GM12878 (cell line): ENCODE results near the gene ZIC1. TPM values are rescaled to one million over a fixed set of nuclear protein-coding genes. Genes with fewer than 3 reads are reported as not detected.

Experiments
- ATAC-seq: fragments of 200-7000 bp; cut with Tn5 transposase; 3 replicates; pipeline ENCODE4 v1.9.1; 2020; ENCODE audit warnings: mild to moderate bottlenecking, moderate library complexity
- BruUV-seq: library from RNA; stranded (reverse); fragments of 400-500 nt; replicated peaks from 2 replicates; lab custom pipeline; 2021; lab: Mats Ljungman, UMichigan
- CTCF ChIA-PET: fragments of 300-600 bp; sonication (Branson Sonifier 250); formaldehyde crosslinking; extraction: SDS; loops from one replicate; lab custom pipeline; 2021; ENCODE audit warnings: inconsistent platforms; lab: Yijun Ruan, JAX
- POLR2A ChIA-PET: fragments of 350-600 bp; formaldehyde crosslinking; extraction: SDS; loops from one replicate; lab custom pipeline; 2021; ENCODE audit warnings: inconsistent platforms; lab: Charles Lee
- RAD21 ChIA-PET: fragments of 300-600 bp; sonication (Branson Sonifier 250); formaldehyde crosslinking; loops from one replicate; lab custom pipeline; 2023; ENCODE audit warnings: antibody characterized with exemption; ENCODE audit not compliant: unreplicated experiment; lab: Charles Lee
- SMC1A ChIA-PET: fragments of 300-600 bp; sonication (Branson Sonifier 250); formaldehyde crosslinking; loops from one replicate; lab custom pipeline; 2023; ENCODE audit not compliant: unreplicated experiment, uncharacterized antibody; lab: Charles Lee
- DNase-seq: peaks from one replicate; pipeline ENCODE4 v3.0.0-alpha.2; 2011; ENCODE audit warnings: low read depth, low spot score
- FAIRE-seq: peaks from 3 replicates; lab custom pipeline; 2011; peaks lifted over from hg19 to GRCh38; lab: Jason Lieb, UNC
- H2AFZ ChIP-seq: 2 replicates; pipeline ENCODE4 v1.6.0; 2011; ENCODE audit warnings: low read depth, low read length, control low read depth; ENCODE audit not compliant: control insufficient read depth
- H3K27ac ChIP-seq: 2 replicates; pipeline ENCODE4 v1.5.1; 2011; ENCODE audit warnings: control low read depth; ENCODE audit not compliant: control insufficient read depth, insufficient read depth
- H3K27me3 ChIP-seq, 2 experiments: replicated peaks in 1 of 2; 2 replicates each; pipeline versions ENCODE4 v1.6.0 to v1.6.1; 2011; ENCODE audit warnings: low read length in 1 of 2; ENCODE audit not compliant: control insufficient read depth in 2 of 2, insufficient read depth in 2 of 2
- H3K36me3 ChIP-seq, 2 experiments: 2 replicates each; pipeline ENCODE4 v1.5.1; 2011; ENCODE audit warnings: low read length in 1 of 2; ENCODE audit not compliant: control insufficient read depth in 2 of 2, insufficient read depth in 2 of 2
- H3K4me1 ChIP-seq: 2 replicates; pipeline ENCODE4 v1.6.1; 2011; ENCODE audit warnings: mild to moderate bottlenecking, low read length, moderate library complexity, mixed read lengths; ENCODE audit not compliant: control insufficient read depth, insufficient read depth
- H3K4me2 ChIP-seq: 2 replicates; pipeline ENCODE4 v1.6.0; 2011; ENCODE audit warnings: control low read depth; ENCODE audit not compliant: control insufficient read depth, insufficient read depth
- H3K4me3 ChIP-seq: fragments of 200-600 bp; sonication (generic); 2 replicates; pipeline ENCODE4 v1.5.1; 2016
- H3K79me2 ChIP-seq: 2 replicates; pipeline ENCODE4 v1.6.0; 2011; ENCODE audit warnings: low read length; ENCODE audit not compliant: control insufficient read depth, insufficient read depth
- H3K9ac ChIP-seq: 2 replicates; pipeline ENCODE4 v1.8.0; 2011; ENCODE audit warnings: low read length, control low read depth, mixed read lengths; ENCODE audit not compliant: control insufficient read depth, insufficient read depth
- H3K9me3 ChIP-seq: replicated peaks from 3 replicates; pipeline ENCODE4 v1.5.1; 2011; ENCODE audit warnings: mild to moderate bottlenecking, low read length; ENCODE audit not compliant: control insufficient read depth, insufficient read depth
- H4K20me1 ChIP-seq: 2 replicates; pipeline ENCODE4 v1.6.0; 2011; ENCODE audit not compliant: control insufficient read depth, insufficient read depth
- BRCA1 ChIP-seq: IDR thresholded peaks from 2 replicates; pipeline ENCODE4 v1.6.1; 2011; ENCODE audit warnings: low read depth, low read length, improper control_type of control experiment
- GATAD2B ChIP-seq: fragments of 450-650 bp; conservative IDR thresholded peaks from 2 replicates; pipeline ENCODE4 v1.6.1; 2017; ENCODE audit warnings: low read depth, mild to moderate bottlenecking, moderate library complexity
- WGBS: methylation state at CpG from one replicate; pipeline ENCODE4 v1.1.6; 2016; ENCODE audit warnings: low lambda C conversion rate; ENCODE audit not compliant: insufficient replicate concordance, insufficient coverage; ENCODE audit errors: missing lambda C conversion rate; 5-methylcytosine and 5-hydroxymethylcytosine counted together
- in situ Hi-C: fragments of 300-500 bp; cut with MboI; formaldehyde crosslinking; loops from 9 replicates; pipeline ENCODE4 v1.14.3; 2018; ENCODE audit warnings: mixed read lengths
- intact Hi-C: fragments of 100-400 bp; cut with micrococcal nuclease; formaldehyde crosslinking; loops from one replicate; pipeline ENCODE4 v1.14.2; 2022; ENCODE audit not compliant: unreplicated experiment
- polyA plus RNA-seq, 11 experiments: library from polyadenylated mRNA; depleted of rRNA in 4 of 11; unstranded in 6 of 11; stranded (reverse) in 5 of 11; fragments of >200 nt; fragmentation: Nextera tagmentation in 4 of 11; fragmentation: Illumina TruSeq in 1 of 11; extraction: Ambion mirVana in 4 of 11; extraction: Trizol in 1 of 11; gene quantifications; 1 replicate in 1 of 11; 2 replicates in 10 of 11; pipeline versions ENCODE4 v1.2.1 to v1.2.3, GENCODE V29; 2011 to 2016; ENCODE audit warnings: inconsistent platforms in 2 of 11, missing spikeins in 2 of 11, low read depth in 1 of 11
- total RNA-seq, 4 experiments: library from RNA; depleted of rRNA in 3 of 4; stranded (reverse); fragments of >200 nt in 3 of 4; fragmentation: Illumina TruSeq in 1 of 4; extraction: Trizol in 1 of 4; gene quantifications; 2 replicates each; pipeline versions ENCODE4 v1.2.1 to v1.2.3, GENCODE V29; 2013 to 2021
- TF ChIP-seq, protein P1 (sequence below): IDR thresholded peaks from 2 replicates; pipeline ENCODE4 v1.6.1; 2012; ENCODE audit warnings: improper control_type of control experiment, low read depth, low read length; ENCODE audit not compliant: insufficient replicate concordance
- TF ChIP-seq, protein P2 (sequence below): fragments of 450-650 bp; conservative IDR thresholded peaks from 2 replicates; pipeline ENCODE4 v1.6.1; 2017; ENCODE audit warnings: mild to moderate bottlenecking, moderate library complexity

ZIC1 gene
- total and polyA plus RNA-seq, 10 of the 15 experiments (the other 5 are each of a cell fraction or from before 2014, with no cell fraction given), result not detected

DNA sequence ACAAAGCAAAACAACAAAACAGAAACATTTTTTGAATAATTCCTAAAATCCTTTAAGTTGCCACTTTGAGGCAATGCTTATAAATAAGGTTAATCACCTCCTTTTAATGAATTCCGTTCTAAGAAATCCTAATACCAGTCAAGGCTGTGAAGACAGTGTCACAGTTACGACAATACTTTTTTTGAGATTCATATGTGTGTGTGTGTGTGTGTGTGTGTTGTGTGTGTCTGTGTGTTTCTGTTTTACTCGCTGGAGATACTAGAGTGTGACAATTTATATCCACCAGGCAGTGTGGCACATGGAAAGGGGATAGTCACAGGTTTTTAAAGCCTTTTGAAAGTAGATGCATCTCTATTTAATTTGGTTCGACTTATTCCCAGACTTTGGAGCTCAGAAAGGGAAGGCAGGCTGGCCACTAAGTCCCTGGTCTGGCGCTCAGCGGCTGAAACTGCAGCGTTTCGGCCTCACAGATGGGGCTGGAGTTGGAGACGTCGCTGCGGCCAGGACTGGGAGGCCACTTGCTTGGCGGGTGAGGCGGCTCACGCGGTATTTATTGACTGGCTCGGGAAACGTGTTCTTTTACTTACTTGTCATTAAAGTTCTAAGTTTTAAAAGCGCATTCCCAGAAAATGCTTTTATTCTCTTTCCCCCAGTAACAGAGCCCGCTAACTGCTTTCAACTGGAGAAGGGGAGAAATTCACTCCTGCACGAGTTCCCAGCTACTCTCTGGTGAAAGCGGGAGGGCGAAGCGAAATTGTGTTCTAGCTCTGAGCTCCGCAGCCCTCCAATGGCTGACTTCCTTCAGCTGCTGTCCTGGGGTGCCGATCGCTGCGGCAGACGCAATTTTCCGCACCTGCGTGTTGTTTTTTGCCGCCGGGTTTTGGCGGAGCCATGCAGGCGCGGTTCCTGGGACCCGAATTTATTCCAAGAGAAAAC, 13.7 kb downstream of the ZIC1 start:
- Histone ChIP-seq H4K20me1 (no peaks in the 10 kb centered on the region), H3K9ac (no peak overlapping the region), H3K4me3 (no peak overlapping the region), H2AFZ (no peak overlapping the region), H3K4me1 (no peaks in the 10 kb centered on the region), H3K79me2 (no peaks in the 10 kb centered on the region), H3K27me3 (peaks cover 9 to 16% of the 10 kb centered on the region in 2 experiments), H3K4me2 (no peak overlapping the region), H3K36me3 (no peaks in the 10 kb centered on the region), H3K9me3 (peaks cover 1% of the 10 kb centered on the region; the same call in 1 of the 3 replicates), H3K27ac (no peak overlapping the region)
- 18% methylated on average over 36 of the region's 36 CpGs for WGBS
- RAD21 ChIA-PET, result no interaction called here
- no peak for ATAC-seq
- FAIRE-seq, result no peak
- CTCF ChIA-PET, result no interaction called here
- no TSS peak for BruUV-seq
- POLR2A ChIA-PET, result no interaction called here
- SMC1A ChIA-PET, result no interaction called here
- no peak for DNase-seq
- TF ChIP-seq, protein P1, sequence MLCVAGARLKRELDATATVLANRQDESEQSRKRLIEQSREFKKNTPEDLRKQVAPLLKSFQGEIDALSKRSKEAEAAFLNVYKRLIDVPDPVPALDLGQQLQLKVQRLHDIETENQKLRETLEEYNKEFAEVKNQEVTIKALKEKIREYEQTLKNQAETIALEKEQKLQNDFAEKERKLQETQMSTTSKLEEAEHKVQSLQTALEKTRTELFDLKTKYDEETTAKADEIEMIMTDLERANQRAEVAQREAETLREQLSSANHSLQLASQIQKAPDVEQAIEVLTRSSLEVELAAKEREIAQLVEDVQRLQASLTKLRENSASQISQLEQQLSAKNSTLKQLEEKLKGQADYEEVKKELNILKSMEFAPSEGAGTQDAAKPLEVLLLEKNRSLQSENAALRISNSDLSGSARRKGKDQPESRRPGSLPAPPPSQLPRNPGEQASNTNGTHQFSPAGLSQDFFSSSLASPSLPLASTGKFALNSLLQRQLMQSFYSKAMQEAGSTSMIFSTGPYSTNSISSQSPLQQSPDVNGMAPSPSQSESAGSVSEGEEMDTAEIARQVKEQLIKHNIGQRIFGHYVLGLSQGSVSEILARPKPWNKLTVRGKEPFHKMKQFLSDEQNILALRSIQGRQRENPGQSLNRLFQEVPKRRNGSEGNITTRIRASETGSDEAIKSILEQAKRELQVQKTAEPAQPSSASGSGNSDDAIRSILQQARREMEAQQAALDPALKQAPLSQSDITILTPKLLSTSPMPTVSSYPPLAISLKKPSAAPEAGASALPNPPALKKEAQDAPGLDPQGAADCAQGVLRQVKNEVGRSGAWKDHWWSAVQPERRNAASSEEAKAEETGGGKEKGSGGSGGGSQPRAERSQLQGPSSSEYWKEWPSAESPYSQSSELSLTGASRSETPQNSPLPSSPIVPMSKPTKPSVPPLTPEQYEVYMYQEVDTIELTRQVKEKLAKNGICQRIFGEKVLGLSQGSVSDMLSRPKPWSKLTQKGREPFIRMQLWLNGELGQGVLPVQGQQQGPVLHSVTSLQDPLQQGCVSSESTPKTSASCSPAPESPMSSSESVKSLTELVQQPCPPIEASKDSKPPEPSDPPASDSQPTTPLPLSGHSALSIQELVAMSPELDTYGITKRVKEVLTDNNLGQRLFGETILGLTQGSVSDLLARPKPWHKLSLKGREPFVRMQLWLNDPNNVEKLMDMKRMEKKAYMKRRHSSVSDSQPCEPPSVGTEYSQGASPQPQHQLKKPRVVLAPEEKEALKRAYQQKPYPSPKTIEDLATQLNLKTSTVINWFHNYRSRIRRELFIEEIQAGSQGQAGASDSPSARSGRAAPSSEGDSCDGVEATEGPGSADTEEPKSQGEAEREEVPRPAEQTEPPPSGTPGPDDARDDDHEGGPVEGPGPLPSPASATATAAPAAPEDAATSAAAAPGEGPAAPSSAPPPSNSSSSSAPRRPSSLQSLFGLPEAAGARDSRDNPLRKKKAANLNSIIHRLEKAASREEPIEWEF, result no peak
- TF ChIP-seq, protein P2, sequence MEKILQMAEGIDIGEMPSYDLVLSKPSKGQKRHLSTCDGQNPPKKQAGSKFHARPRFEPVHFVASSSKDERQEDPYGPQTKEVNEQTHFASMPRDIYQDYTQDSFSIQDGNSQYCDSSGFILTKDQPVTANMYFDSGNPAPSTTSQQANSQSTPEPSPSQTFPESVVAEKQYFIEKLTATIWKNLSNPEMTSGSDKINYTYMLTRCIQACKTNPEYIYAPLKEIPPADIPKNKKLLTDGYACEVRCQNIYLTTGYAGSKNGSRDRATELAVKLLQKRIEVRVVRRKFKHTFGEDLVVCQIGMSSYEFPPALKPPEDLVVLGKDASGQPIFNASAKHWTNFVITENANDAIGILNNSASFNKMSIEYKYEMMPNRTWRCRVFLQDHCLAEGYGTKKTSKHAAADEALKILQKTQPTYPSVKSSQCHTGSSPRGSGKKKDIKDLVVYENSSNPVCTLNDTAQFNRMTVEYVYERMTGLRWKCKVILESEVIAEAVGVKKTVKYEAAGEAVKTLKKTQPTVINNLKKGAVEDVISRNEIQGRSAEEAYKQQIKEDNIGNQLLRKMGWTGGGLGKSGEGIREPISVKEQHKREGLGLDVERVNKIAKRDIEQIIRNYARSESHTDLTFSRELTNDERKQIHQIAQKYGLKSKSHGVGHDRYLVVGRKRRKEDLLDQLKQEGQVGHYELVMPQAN, result no peak
- no peak for TF ChIP-seq BRCA1
- TF ChIP-seq GATAD2B, result no peak
- in situ Hi-C loops (no loop called here), intact Hi-C loops (no loop called here)
